A172 (cell line): ENCODE measurements around the gene UBC. TPM values are rescaled to one million over a fixed set of nuclear protein-coding genes. Genes with fewer than 3 reads are reported as not detected.

Source experiments
- DNase-seq: peaks from one replicate; pipeline ENCODE4 v3.0.0-alpha.2; 2015; ENCODE audit warnings: low spot score
- total RNA-seq: library from RNA; depleted of rRNA; stranded (reverse); fragments of >200 nt; shearing (Covaris generic); gene quantifications from 2 replicates; pipeline ENCODE4 v1.2.3, GENCODE V29; 2014

Gene UBC
- total RNA-seq, 1 experiment from 2014 or later = 1,521 TPM

DNA sequence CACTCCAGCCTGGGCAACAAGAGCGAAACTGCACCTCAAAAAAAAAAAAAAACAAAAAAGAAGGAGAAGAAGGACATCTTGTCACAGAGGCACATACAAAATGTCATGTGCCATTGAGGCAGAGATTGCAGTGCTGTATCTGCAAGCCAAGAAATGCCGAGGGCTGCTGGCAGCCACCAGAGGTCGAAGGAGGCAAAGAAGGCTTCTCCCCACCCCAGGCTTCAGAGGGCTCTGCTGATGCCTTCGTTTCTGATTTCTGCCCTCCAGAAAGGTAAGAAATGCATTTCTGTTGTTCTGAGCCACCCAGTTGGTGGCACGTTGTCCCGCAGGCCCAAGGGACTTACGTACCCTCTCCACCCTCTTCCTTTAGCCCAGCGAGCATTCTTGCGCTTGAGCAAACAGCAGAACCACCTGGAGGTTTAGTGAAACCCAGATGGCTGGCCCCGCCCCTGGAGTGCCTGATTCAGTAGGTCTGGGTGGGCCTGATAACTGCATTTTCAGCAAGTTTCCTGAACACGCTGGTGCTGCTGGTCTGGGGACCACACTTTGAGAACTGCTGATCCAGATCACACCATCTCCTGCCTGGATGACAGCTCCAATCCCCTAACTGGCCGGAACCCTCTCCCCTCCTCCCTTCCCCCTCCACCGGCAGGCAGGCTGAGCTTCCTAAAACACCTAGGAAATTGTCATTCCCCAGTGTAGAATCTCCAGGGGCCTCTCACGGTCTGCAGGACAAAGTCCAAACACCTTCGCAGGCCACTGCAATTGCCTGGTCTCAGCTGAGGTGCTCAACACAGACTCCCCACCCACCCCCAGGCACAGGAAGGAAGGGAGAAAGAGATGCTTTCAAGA, 29.6 kb downstream of the UBC start:
- DNase-seq = no peak

DNA sequence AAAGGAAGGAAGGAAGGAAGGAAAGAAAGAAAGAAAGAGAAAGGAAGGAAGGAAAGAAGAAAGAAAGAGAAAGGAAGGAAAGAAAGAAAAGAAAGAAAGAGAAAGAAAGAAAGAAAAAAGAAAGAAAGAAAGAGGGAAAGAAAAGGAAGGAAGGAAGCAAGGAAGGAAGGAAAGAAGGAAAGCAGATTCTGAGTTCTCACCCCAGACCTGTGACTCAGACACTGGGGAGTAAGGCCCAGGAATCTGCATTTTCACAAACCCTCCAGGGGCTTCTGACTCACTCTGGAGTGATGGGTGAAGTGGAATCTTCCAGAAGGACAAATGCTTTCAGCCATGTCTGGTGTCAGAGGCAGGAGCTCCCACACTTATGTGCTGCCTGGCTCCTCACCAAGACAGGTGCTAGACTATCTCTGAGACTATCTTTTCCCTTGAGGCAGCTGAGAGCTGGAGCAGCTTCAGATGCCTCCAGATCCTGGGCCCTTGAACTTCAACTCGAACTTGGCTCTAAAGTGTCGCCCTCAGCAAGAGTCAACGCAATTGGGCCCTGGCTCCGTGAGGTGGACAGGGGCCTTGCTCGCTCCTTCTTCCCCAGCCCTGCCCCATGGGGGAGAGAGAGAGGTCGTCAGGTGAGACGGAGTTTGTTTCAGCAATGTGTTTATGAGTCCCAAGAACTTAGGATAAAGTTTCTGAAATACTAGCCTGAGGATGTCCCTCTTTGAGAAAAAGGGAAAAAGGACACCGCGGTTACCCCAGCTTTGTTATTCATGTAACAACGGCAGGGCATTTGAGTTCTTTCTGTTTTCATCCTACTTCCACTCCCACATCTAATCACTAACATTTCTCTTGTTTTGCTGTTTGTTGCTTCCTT, 31.0 kb downstream of the UBC start:
- no peak for DNase-seq

DNA sequence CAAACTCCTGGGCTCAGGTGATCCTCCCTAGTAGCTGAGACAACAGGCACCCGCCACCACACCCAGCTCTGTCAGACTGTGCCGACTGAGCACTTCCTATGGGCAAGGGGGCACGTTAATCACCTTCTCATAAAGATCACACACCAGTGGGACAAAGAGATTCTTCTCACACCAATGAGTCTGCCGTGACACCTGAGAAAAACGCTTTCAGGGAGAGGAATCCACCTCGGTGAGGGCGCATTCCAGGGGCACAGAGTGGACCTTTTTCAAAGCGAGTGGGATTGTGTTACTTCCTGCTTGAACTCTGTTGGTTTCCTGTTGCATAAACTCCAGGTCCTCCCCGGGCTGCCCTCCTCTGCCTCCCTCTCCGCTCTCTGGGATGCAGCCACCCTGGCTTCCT, 33.3 kb downstream of the UBC start:
- DNase-seq = no peak

DNA sequence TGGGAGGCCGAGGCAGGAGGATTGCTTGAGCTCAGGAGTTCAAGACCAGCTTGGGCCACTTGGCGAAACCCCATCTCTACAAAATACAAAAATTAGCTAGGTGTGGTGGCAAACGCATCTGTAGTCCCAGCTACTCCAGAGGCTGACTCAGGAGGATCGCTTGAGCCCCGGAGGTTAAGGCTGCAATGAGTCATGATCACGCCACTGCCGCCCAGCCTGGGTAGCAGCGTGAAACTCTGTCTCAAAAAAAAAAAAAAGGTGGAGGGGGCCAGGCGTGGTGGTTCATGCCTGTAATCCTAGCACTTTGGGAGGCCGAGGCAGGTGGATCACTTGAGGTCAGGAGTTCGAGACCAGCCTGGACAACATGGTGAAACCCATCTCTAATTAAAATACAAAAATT, 34.1 kb downstream of the UBC start:
- peak; percentile 55 for DNase-seq

DNA sequence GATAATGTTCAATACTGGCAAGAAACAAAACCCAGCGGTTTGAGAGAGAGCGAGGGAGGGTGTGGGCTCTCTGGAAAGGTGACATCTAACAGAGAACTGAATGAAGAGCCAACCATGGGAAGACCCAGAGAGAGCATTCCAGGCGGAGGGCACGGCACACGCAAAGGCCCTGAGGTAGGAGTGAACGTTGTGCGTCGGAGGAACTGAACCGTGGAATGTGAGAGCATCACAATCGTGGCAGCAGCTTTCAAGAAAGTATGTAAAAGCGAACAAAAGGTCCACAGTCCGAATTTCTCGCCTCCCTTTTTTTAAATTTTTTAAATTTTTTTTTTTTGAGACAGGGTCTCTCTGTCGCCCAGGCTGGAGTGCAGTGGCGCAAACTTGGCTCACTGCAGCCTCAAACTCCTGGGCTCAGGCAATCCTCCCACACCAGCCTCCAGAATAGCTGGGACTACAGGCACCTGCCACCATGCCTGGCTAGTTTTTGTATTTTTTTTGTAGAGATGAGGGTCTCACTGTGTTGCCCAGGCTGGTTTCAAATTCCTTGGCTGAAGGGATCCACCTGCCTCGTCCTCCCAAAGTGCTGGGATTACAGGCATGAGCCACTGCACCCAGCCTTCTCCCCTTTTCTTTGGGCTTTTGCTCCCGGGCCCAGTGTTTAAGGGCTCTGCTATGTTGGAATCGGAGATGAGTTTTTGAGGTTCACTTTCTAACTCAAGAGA, 35.5 kb downstream of the UBC start:
- DNase-seq = no peak

DNA sequence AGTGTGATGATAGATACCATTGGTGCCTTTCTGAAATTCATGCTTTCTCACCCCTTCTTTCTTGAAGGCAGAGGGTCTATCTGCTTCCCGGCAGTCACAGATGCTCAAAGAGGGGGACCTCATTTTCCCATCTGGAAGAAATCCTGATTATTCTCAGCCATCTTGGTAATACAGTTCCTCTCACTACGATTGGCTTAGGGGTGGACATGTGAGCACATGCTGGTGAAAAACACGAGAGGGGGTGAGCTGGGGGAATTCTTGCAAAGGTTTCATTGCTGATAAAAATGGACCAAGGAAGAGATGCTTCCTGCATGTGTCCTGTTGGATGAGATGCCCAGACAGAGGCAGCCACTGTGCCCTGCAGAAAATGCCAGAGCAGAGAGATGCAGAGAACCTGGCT, 37.0 kb downstream of the UBC start:
- DNase-seq = no peak

DNA sequence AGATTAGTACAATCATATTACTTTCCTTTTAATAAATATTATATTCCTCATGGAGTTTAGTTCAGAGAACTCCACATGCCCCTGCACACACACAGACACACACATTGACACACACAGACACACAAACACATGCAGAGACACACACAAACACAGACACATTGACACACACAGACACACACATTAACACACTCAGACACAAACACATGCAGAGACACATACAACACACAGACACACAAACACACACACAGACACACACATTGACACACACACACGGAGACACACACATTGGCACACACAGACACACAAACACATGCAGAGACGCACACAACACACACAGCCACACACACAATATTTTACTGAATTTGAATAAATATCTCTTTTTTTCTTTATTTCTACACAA, 38.3 kb downstream of the UBC start:
- DNase-seq = no peak

DNA sequence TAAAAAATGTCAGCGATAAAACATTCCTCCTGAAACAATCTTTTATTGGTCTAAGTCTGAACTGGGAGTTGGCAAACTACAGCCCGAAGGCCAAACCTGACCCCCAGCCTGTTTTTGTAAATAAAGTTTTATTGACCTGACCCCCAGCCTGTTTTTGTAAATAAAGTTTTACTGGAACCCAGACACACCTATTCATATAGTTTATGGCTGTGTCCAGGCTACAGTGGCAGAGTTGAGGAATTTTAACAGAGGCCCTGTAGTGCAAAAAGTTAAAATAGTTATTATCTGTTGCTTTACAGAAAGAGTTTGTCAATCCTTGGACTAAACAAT, 38.7 kb downstream of the UBC start:
- DNase-seq = no peak

DNA sequence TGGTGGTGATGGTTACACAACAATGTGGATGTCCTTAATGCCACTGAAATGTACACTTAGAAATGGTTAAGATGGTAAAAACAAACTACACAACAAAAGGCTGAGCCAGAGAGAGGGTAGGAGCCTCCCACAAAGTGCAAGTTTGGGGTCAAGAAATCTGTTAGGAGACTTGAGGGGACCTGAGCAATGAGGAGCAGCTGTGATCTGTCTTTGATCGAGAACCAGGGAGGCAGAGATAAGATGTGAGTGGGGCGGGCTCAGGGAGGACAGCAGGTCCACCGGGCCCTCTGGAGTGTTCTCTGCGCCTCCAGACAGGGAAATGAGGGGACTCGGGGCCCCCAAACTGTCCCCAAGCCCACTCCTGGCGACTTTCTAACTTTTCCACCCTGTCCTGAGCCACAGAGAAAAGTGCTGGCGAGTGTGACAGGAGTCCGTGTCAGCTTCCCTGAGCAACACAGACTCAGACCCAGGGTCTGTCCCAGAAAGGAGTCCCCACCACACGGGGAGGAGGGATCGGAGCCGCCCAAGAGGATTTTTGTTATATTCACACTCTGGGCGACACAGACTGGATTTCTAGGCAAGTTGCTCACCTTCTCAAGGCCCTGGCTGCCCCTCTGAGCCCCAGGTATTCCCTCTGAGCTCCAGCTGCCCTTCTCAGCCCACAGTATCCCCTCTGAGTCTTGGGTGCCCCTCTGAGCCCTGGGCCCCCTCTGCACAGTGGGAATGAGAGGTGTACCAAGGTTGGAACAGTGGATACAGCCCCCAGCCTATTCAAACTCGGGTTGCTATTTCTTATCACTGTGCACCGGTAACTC, 39.3 kb downstream of the UBC start:
- DNase-seq = no peak

DNA sequence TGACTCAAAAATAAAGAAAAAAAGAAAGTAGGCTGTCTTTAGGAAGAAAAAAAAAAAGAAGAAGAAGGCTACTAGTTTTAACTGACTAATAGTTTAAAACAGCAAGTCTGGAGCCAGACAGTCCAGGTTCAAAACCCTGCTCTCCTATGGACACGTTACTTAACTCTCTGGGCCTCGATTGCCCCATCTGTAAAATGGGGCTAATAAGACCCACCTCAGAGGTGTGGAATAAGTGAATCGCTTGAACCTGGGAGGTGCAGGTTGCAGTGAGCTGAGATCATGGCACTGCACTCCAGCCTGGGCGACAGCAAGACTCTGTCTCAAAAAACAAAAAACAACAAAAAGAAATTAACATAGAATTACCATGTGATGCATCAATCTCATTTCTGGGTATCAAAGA, 40.3 kb downstream of the UBC start:
- DNase-seq = no peak

DNA sequence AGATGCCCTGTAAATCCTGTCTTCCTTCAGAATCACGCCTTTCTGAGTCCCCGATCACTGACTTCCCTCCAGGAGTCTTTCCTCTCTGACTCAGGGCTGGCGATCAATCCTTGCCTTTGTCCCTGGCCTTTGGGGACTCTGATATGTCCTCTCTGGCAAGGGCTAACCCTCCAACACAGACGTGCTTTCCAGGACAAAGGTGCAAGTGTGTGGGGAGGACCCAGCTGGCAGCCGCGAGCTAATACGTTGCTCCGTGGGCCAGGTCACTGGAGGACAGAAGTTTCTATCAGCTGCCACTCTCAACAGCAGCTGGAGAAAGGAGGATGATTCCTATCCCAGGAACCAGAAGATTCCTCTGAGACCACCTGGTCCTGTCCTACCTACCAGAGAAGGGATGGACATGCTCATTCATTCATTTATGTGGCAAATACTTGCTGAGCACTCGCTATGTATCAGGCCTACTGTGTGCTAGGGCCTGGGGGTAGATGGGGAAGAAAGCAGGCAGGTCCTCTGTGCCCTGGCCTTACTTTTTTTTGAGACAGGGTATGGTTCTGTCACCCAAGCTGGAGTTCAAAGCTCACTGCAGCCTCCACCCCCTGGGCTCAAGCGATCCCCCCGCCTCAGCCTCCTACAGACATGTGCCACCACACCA, 42.3 kb downstream of the UBC start:
- no peak for DNase-seq

DNA sequence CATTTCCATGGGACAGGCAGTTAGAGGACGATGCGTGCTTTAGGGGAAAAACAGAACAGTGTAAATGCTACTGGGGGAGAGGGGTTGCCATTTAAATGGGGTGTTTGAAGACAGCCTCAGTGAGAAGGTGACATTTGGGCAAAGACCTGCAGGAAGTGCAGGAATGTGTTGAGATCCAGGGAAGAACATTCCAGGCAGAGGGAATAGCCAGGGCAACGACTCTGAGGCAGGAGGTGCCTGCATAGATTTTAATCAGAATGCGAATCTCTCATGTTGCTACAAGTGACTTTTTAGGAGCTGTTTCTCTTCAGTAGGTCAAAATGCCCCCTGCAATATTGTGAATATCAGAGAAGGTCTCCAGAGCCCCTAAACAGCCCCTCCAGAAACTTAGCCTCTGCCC, 43.2 kb downstream of the UBC start:
- no peak for DNase-seq

DNA sequence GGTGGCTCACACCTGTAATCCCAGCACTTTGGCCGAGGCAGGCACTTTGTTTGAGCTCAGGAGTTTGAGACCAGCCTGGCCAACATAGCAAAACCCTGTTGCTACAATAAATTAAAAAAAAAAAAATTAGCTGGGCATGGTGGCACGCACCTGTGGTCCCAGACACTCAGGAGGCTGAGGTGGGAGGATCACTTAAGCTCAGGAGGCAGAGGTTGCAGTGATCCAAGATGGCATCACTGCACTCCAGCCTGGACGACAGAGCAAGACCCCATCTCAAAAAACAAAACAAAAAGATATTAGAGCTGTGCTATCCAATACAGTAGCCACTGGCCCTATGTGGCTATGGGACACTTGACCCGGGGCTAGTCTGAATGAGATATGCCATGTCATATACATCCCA, 43.9 kb downstream of the UBC start:
- DNase-seq = no peak

DNA sequence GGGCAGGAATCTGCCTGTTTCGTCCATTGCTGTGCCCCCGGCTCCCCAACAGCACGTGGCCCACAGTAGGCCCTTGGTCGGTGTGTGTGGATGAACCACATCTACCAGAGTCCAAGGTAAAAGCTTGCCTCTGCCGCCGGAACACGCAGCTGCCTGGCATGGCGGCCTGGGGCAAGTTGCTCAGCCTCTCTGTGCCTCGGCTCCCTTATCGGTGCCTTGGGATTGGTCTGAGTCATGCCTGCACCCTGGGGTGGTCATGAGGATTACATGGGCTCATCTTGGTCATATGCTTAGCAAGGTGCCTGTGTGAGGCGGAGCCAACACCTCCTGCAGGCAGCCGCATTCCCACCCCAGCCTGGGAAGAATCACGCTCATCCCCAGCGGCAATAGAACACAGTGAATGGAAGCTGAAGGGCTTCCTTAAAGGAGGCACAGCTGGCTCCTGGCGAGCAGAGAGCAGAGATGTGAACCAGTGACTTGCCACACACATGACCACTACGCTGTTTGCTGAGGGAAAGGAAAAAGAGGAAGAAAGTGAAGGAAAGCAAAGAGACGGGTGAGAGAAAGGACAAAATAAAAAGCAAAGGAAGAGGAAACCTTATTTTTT, 45.3 kb downstream of the UBC start:
- no peak for DNase-seq

DNA sequence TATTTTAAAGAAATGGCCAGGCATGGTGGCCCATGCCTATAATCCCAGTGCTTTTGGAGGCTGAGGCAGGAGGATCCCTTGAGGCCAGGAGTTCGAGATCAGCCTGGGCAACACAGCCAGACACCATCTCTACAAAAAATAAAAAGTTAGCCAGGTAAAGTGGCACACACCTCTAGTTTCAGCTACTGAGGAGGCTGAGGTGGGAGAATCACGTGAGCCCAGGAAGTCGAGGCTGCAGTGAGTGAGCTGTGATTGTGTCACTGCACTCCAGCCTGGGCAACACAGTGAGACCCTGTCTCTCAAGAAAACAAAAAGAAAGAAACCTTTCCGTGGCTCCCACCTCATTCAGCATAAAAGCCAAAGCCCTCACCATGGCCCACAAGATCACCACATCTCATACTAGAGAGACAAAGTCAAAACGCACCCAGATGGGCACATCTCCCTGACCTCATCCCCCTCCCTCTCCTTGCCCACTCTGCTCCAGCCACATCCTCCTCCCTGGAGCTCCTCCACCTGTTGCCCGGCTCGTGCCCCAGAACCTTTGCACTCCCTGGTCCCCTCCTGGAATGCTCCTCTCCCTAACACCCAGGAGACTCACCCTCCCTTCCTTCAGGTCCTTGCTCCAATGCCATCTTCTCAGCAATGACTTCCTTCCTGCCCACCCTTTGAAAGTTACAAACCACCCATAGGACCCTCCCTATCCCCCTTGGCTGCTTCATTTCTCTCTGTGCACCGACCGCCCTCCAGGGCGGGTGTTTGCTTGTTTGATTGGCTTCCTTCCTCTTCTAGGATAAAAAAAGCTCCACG, 46.0 kb downstream of the UBC start:
- no peak for DNase-seq

DNA sequence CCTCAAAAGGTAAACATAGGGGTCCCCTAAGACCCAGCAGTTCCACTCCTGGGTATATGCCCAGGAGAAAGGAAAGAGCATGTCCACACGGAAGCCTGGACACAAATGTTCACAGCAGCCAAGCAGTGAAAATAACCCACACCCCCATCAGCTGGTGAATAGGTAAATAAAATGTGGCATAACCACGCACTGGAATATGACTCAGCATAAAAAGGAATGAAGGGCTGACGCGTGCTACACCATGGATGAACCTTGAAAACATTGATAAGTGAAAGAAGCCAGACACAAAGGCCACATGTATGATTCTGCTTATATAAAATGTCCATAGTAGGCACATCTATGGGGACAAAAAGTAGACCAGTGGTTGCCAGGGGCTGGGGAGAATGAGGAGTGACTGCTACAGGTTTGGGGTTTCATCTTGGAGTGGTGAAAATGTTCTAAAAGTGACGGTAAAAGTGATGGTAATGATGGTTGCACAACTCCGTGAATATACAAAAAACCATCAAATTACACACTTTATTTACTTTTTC, 47.0 kb downstream of the UBC start:
- DNase-seq = peak; percentile 39

DNA sequence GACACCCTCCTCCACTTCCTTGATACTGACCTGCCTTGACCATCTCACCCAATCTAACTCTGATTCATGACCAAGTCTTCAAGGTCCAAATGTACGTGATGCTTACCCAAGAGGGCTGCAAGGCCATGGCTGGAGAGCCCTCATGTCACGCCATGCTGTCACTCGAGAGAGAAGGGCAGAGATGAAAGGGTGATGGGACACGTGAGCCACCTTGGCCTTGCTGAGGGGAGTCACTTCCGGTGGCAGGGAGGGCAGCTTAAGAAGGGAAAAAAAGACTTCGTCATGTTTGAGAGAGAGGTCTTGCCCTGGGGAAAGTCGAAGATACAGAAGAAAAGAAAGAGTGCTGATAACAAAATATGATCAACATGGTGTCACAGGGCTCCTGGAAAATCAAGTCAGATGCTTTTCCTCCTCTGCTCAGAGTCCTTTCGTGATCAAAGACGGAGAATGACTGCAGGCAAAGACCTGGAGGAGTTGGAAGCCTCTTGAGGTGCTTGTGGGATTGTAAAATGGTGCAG, 47.5 kb downstream of the UBC start:
- DNase-seq = no peak

DNA sequence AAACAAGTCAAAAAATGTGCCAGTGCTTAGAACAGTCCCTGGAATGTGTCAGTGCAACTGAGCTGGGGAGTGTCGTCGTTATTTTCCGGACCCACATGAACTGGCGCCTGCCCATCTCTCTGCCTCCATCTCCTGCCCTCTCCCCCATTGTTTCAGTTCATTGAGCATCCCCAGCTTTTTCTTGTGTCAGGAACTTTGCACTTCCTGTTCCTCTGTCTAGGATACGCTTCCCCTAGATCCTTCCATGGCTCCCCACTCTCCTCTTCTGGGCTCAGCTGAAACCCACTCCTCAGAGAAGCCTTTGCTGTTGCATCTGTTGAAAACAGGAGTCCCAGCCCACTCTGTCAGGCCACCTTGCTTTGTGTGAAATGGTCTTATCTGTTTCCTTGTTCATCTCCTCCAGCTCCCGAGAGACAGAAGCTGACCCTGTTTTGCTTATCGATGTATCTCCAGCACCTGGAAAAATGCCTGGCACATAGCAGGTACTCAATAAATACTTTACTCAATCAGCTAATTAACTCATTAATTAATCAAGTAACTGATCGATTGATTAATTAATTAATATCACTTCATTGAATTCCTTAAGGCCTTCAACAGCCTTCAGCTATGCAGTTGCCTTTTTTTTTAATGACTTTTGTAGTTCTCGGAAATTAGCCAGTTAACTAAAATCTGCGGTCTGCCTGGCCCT, 48.1 kb downstream of the UBC start:
- no peak for DNase-seq

DNA sequence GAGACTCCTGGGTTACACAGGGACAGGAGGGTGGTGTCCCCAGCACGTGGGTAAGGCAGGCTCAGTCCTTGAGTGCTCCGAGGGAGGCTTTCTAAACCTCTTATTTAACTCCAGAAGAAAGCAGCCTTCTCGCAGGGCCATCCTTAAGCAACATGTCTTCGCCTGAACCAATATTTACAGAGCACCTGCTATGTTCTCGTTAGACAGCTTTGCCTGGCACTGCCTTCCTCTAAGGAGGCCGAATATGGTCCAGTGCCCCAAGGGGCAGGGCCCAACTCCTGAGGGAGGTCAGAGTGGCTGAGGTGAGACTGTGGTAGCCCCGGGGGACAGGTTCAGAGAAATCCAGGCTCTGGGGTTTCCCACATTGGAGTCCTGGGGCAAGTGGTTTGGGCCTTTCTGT, 48.7 kb downstream of the UBC start:
- no peak for DNase-seq
